Keratinocyte (primary cell): ENCODE measurements around the gene ARHGAP9. TPM values are rescaled to one million over a fixed set of nuclear protein-coding genes. Genes with fewer than 3 reads are reported as not detected.
A peak's percentile ranks its signal among the peaks of the same experiment; 100 is the strongest.

ENCODE experiments used
- DNase-seq: peaks from one replicate; pipeline ENCODE4 v3.0.0-alpha.2; 2011; ENCODE audit warnings: low read depth, missing footprints, low spot score
- FAIRE-seq: peaks from 2 replicates; lab custom pipeline; 2011; peaks lifted over from hg19 to GRCh38; lab: Jason Lieb, UNC
- H2AFZ ChIP-seq: 2 replicates; pipeline ENCODE4 v1.6.0; 2012; ENCODE audit warnings: low read length, control low read depth, inconsistent platforms; ENCODE audit not compliant: control insufficient read depth
- H3K27ac ChIP-seq: 2 replicates; pipeline ENCODE4 v1.5.1; 2011; ENCODE audit warnings: low read length; ENCODE audit not compliant: control insufficient read depth, insufficient read depth
- H3K27me3 ChIP-seq: 3 replicates; pipeline ENCODE4 v1.6.0; 2011; ENCODE audit warnings: low read length; ENCODE audit not compliant: control insufficient read depth, insufficient read depth; ENCODE audit errors: extremely low read depth
- H3K36me3 ChIP-seq, 2 experiments: 2 replicates in 1 of 2; 3 replicates in 1 of 2; pipeline ENCODE4 v1.5.1; 2011; ENCODE audit warnings: low read length in 2 of 2, mild to moderate bottlenecking in 1 of 2; ENCODE audit not compliant: control insufficient read depth in 2 of 2, insufficient read depth in 2 of 2; ENCODE audit errors: extremely low read depth in 1 of 2
- H3K4me1 ChIP-seq: 3 replicates; pipeline ENCODE4 v1.5.1; 2011; ENCODE audit warnings: low read length; ENCODE audit not compliant: control insufficient read depth, insufficient read depth; ENCODE audit errors: extremely low read depth
- H3K4me2 ChIP-seq: 3 replicates; pipeline ENCODE4 v1.6.0; 2011; ENCODE audit warnings: low read depth, low read length; ENCODE audit not compliant: control insufficient read depth, insufficient read depth; ENCODE audit errors: extremely low read depth
- H3K4me3 ChIP-seq, 3 experiments: fragments of 200-600 bp in 1 of 3; sonication (generic) in 1 of 3; 2 replicates in 2 of 3; 3 replicates in 1 of 3; pipeline ENCODE4 v1.5.1; 2011 to 2016; ENCODE audit warnings: low read length in 3 of 3, mild to moderate bottlenecking in 3 of 3, control low read depth in 2 of 3, inconsistent platforms in 1 of 3, low read depth in 1 of 3, mixed read lengths in 1 of 3, mixed run types in 1 of 3, moderate library complexity in 1 of 3; ENCODE audit not compliant: control insufficient read depth in 2 of 3, insufficient read depth in 2 of 3; ENCODE audit errors: extremely low read depth in 1 of 3
- H3K79me2 ChIP-seq: 2 replicates; pipeline ENCODE4 v1.6.0; 2012; ENCODE audit warnings: low read length; ENCODE audit not compliant: control insufficient read depth, insufficient read depth
- H3K9ac ChIP-seq: 3 replicates; pipeline ENCODE4 v1.6.0; 2011; ENCODE audit warnings: low read length; ENCODE audit not compliant: control insufficient read depth, insufficient read depth; ENCODE audit errors: extremely low read depth
- H3K9me1 ChIP-seq: 3 replicates; pipeline ENCODE4 v1.6.0; 2011; ENCODE audit warnings: low read length; ENCODE audit not compliant: control insufficient read depth, insufficient read depth; ENCODE audit errors: extremely low read depth
- H3K9me3 ChIP-seq: 2 replicates; pipeline ENCODE4 v1.5.1; 2012; ENCODE audit warnings: low read depth, low read length; ENCODE audit not compliant: control insufficient read depth
- H4K20me1 ChIP-seq: 3 replicates; pipeline ENCODE4 v1.6.0; 2011; ENCODE audit warnings: low read length; ENCODE audit not compliant: control insufficient read depth, insufficient read depth; ENCODE audit errors: extremely low read depth
- EZH2 ChIP-seq: IDR thresholded peaks from one replicate; pipeline ENCODE4 v1.6.1; 2012; ENCODE audit warnings: inconsistent platforms, mild to moderate bottlenecking, low read length, moderate library complexity
- dilution Hi-C: fragments of 300-500 bp; cut with MboI; formaldehyde crosslinking; loops from one replicate; pipeline ENCODE4 v1.7.0; 2020; ENCODE audit warnings: low sequenced_read_pairs; ENCODE audit not compliant: extremely low pct_ligation_motif_present
- polyA plus RNA-seq, 5 experiments: library from polyadenylated mRNA; depleted of rRNA in 3 of 5; stranded (reverse) in 3 of 5; stranded (forward) in 1 of 5; unstranded in 1 of 5; fragments of >200 nt; gene quantifications; 1 replicate in 1 of 5; 2 replicates in 3 of 5; 3 replicates in 1 of 5; pipeline versions ENCODE4 v1.2.1 to v1.2.3, GENCODE V29; 2011 to 2012; ENCODE audit warnings: missing spikeins in 2 of 5, low read depth in 1 of 5, low replicate concordance in 1 of 5
- TF ChIP-seq, protein P1 (sequence below), 3 experiments: IDR thresholded peaks in 1 of 3; conservative IDR thresholded peaks in 1 of 3; optimal IDR thresholded peaks in 1 of 3; 2 replicates in 2 of 3; 3 replicates in 1 of 3; pipeline versions ENCODE3 to v1.5.1; 2011; ENCODE audit warnings: low read length in 3 of 3, mild to moderate bottlenecking in 3 of 3, moderate library complexity in 2 of 3, control low read depth in 1 of 3, inconsistent platforms in 1 of 3; ENCODE audit not compliant: insufficient read depth in 2 of 3; ENCODE audit errors: extremely low read depth in 1 of 3

ARHGAP9 gene
- polyA plus RNA-seq, 1 donor (not counting 4 experiments of a cell fraction or from before 2014, with no cell fraction given) = not detected

DNA sequence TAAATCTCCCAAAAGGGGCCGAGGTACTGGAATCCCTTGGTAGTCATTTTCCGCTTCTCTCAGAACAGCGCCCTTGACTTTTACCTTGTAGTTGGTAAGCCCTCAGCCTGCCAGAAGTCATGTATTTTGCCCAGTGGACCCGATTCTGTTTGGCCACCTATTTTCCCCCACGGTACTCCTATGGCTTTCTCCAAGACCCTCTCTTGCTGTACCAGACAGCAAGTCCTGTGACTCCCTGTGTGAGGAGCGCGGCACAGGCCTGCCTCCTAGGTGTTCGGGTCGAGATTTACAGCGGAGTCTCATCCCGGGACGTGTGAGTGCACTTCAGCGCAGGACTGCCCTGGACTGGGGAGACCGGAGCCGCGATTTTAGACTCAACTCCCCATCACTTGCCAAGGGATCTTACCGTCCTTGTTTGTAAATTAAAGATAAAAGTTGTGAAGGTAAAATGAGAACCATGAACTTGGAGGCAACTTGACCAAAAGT is 41.9 kb upstream of the ARHGAP9 start:
- DNase-seq (no peak), FAIRE-seq (no peak)
- Histone ChIP-seq H2AFZ (no peak overlapping the region), H3K4me3 (peak overlapping the region in 1 of 3 experiments; percentile 12), H3K4me2 (peak overlapping the region; percentile 69), H3K4me1 (peaks cover 36% of the 10 kb centered on the region), H4K20me1 (peaks cover 17% of the 10 kb centered on the region), H3K9ac (peak overlapping the region; percentile 46), H3K9me3 (no peaks in the 10 kb centered on the region), H3K27me3 (no peaks in the 10 kb centered on the region), H3K9me1 (peaks cover 2% of the 10 kb centered on the region), H3K27ac (peak overlapping the region; percentile 92), H3K79me2 (peaks cover 45% of the 10 kb centered on the region), H3K36me3 (peaks cover 27 to 40% of the 10 kb centered on the region in 2 experiments)
- TF ChIP-seq, protein P1, sequence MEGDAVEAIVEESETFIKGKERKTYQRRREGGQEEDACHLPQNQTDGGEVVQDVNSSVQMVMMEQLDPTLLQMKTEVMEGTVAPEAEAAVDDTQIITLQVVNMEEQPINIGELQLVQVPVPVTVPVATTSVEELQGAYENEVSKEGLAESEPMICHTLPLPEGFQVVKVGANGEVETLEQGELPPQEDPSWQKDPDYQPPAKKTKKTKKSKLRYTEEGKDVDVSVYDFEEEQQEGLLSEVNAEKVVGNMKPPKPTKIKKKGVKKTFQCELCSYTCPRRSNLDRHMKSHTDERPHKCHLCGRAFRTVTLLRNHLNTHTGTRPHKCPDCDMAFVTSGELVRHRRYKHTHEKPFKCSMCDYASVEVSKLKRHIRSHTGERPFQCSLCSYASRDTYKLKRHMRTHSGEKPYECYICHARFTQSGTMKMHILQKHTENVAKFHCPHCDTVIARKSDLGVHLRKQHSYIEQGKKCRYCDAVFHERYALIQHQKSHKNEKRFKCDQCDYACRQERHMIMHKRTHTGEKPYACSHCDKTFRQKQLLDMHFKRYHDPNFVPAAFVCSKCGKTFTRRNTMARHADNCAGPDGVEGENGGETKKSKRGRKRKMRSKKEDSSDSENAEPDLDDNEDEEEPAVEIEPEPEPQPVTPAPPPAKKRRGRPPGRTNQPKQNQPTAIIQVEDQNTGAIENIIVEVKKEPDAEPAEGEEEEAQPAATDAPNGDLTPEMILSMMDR (optimal IDR thresholded peaks at IDR 0.05 in 1 of 3, IDR thresholded peaks at IDR 0.05 in 1 of 3, conservative IDR thresholded peaks at IDR 0.05 in 1 of 3; ENCODE audit: extremely low read depth in 1 of 3, insufficient read depth in 2 of 3, low read length in 3 of 3) = no peak
- TF ChIP-seq EZH2 = no peak
- dilution Hi-C loops = no loop called here

DNA sequence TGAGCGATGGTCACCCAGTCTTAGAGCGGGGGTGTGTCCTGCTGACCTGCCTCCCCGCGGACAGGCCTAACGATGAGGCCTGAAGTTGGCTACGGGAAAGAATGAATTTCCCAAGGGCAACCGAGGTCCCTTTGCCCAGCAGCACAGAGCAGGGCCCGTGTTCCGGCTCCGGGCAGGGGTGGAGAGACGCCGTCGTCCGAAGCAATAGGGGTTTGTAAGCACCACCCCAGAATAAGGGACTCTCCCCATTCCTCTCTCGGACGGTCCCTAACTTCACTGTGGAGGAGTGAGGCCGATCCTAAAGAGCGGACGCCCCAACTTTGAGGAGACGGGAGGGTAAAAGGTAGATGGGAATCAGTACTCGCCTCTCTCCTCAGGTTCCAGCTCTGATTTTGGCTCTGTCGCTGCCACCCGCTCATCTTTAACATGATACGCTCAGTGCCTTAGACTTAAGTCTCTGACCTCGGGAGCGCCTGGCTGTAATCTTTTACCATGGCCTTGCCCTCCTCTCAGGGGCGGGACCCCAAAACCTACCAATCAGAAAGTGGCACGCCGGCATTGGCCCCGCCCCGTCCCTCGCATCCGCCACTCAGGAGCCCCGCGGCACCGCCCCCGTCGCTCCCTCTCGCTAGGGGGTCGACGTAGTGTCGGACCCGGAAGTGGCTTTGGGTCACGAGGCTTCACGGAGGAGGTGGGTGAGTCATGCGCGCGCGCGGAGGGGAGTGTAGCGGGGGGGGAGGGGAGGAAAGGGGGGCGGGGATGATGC is 40.6 kb upstream of the ARHGAP9 start, which contains the start of gene DDIT3:
DDIT3 (minus strand) TSS at position 462 of the 766 bp plus-strand sequence. CDS start 3,108 bp downstream, outside the sequence.
- H3K9ac ChIP-seq = peak within 1 kb of the TSS; percentile 100
- peaks cover 42% of the 10 kb centered on the region for H3K79me2 ChIP-seq
- H3K27ac ChIP-seq = peak within 1 kb of the TSS; percentile 99
- peaks cover 2% of the 10 kb centered on the region for H3K9me1 ChIP-seq
- TF ChIP-seq EZH2 = no peak
- TF ChIP-seq, protein P1 (optimal IDR thresholded peaks at IDR 0.05 in 1 of 3, IDR thresholded peaks at IDR 0.05 in 1 of 3, conservative IDR thresholded peaks at IDR 0.05 in 1 of 3; ENCODE audit: extremely low read depth in 1 of 3, insufficient read depth in 2 of 3, low read length in 3 of 3) = no peak
- no peak for FAIRE-seq
- peaks cover 17% of the 10 kb centered on the region for H4K20me1 ChIP-seq
- peak within 1 kb of the TSS; percentile 97 for H3K4me2 ChIP-seq
- H3K4me1 ChIP-seq = peaks cover 36% of the 10 kb centered on the region
- peaks cover 30 to 53% of the 10 kb centered on the region in 2 experiments for H3K36me3 ChIP-seq
- dilution Hi-C loops = no loop called here
- peak within 1 kb of the TSS; percentile 68 for H2AFZ ChIP-seq
- H3K9me3 ChIP-seq = no peaks in the 10 kb centered on the region
- H3K4me3 ChIP-seq = peak within 1 kb of the TSS; percentile 89 to 99 (median 90)
- no peaks in the 10 kb centered on the region for H3K27me3 ChIP-seq
- DNase-seq = peak; percentile 92
